ENCODE results near the gene LRRN4CL.
"Not testable (repeated sequence)": the region's sequence is repeated elsewhere in the genome, so short reads cannot be mapped to it uniquely, and the experiment has no call there.

Gene LRRN4CL

GRCh38 chr11:62689421-62690183 is at the start of gene LRRN4CL:
LRRN4CL (minus strand) TSS chr11:62689530; CDS start chr11:62688508, 1,022 bp downstream.
- DNase-seq: no peak

GRCh38 chr11:62737196-62737595 is 47.9 kb upstream of the LRRN4CL start:
- no peak for DNase-seq

GRCh38 chr11:62732830-62733229 is 43.5 kb upstream of the LRRN4CL start:
- no peak for DNase-seq

GRCh38 chr11:62730076-62730475 is 40.7 kb upstream of the LRRN4CL start:
- not testable (repeated sequence) for DNase-seq

GRCh38 chr11:62728171-62728988 is 39.0 kb upstream of the LRRN4CL start, which contains the start of gene TTC9C:
TTC9C (plus strand) TSS chr11:62728486; CDS start chr11:62728849, 363 bp downstream.
- DNase-seq: peak; percentile 89

GRCh38 chr11:62727872-62728170 is 38.5 kb upstream of the LRRN4CL start:
- peak; percentile 99 for DNase-seq

GRCh38 chr11:62727165-62727871 is 38.0 kb upstream of the LRRN4CL start, which contains the start of gene HNRNPUL2:
HNRNPUL2 (minus strand) TSS chr11:62727457; CDS start chr11:62727156, 301 bp downstream.
- peak; percentile 99 for DNase-seq

GRCh38 chr11:62726915-62727164 is 37.5 kb upstream of the LRRN4CL start:
- no peak for DNase-seq

GRCh38 chr11:62726156-62726914 is 37.0 kb upstream of the LRRN4CL start:
- DNase-seq: no peak

- no peak for DNase-seq
Measured at GRCh38 chr11:62725646-62726045, 36.3 kb upstream of the LRRN4CL start.

- DNase-seq: no peak
Measured at GRCh38 chr11:62724171-62724570, 34.8 kb upstream of the LRRN4CL start.

GRCh38 chr11:62721994-62722393 is 32.7 kb upstream of the LRRN4CL start:
- no peak for DNase-seq

GRCh38 chr11:62719302-62719978 is 30.1 kb upstream of the LRRN4CL start:
- DNase-seq: no peak

GRCh38 chr11:62716816-62717215 is 27.5 kb upstream of the LRRN4CL start:
- no peak for DNase-seq

GRCh38 chr11:62716206-62716605 is 26.9 kb upstream of the LRRN4CL start:
- DNase-seq: no peak

- DNase-seq: no peak
Measured at GRCh38 chr11:62715150-62716130, 26.1 kb upstream of the LRRN4CL start.

- no peak for DNase-seq
Measured at GRCh38 chr11:62713343-62713742, 24.0 kb upstream of the LRRN4CL start.

GRCh38 chr11:62712861-62713260 is 23.5 kb upstream of the LRRN4CL start:
- DNase-seq: no peak

- DNase-seq: no peak
Measured at GRCh38 chr11:62712276-62712812, 23.0 kb upstream of the LRRN4CL start.

GRCh38 chr11:62710001-62710345 is 20.6 kb upstream of the LRRN4CL start:
- no peak for DNase-seq

Data from NCI-H2227 treated with DMSO at 0.1 percent for 48 hours (cell line).